ENCODE data around the gene MT1F. TPM values are rescaled to one million over a fixed set of nuclear protein-coding genes. Genes with fewer than 3 reads are reported as not detected.

Gene MT1F
- total RNA-seq, 1 experiment from 2014 or later = 2.4 TPM

DNA sequence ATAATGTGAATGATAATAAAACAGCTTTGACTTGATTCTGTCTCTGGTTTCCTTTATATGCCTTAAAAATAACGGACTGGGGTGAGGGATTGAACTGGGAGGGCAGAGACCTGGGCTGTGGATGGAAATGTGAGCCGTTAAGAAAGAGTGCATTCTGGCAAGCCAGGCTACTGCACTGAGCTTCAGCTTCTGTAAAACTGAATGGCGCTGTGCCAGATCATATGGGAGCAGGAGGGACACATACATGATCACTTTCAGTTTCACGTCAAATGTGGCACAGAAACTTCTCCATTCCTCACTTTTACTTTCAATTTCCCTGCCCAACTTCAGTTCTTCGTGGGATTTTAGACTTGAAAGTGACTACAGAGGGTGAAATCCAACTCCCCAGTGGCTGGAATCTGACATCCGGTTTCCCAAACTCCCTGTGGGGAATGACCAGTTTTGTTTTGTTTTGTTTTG lies 48.3 kb upstream of the MT1F start:
- TF ChIP-seq, protein P1, sequence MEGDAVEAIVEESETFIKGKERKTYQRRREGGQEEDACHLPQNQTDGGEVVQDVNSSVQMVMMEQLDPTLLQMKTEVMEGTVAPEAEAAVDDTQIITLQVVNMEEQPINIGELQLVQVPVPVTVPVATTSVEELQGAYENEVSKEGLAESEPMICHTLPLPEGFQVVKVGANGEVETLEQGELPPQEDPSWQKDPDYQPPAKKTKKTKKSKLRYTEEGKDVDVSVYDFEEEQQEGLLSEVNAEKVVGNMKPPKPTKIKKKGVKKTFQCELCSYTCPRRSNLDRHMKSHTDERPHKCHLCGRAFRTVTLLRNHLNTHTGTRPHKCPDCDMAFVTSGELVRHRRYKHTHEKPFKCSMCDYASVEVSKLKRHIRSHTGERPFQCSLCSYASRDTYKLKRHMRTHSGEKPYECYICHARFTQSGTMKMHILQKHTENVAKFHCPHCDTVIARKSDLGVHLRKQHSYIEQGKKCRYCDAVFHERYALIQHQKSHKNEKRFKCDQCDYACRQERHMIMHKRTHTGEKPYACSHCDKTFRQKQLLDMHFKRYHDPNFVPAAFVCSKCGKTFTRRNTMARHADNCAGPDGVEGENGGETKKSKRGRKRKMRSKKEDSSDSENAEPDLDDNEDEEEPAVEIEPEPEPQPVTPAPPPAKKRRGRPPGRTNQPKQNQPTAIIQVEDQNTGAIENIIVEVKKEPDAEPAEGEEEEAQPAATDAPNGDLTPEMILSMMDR (IDR thresholded peaks at IDR 0.05; ENCODE audit: unreplicated experiment) = no peak
- no peaks in the 10 kb centered on the region for H3K27me3 Mint-ChIP-seq (ENCODE audit: insufficient read depth, unreplicated experiment)

DNA sequence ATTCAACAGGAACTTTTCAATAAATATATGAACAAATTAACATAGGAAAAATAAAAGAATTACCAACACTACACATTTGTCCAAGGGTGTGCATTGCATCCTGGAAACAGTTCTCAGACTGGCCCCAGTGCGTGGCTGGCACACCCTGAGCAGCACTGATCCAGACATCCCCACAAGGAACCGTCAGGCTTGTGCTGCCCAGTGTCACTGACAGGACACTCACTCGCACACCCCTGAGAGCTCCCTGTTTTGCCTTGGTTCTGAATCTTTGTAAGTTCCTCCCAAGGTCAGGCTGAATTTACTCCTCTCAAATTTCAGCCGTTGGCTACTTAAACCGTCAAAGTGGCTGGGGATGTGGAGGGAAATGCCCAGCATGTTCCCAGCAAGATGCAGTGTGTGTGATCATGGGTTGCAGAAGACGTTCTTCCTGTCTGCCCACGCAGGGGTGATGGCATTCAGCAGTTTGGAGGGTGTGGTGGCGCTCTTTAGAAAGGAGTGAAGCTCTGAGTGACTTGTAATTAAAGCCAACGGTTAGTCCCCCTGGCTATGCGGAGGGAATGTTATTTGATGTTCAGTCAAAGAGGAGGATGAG lies 47.6 kb upstream of the MT1F start:
- Mint-ChIP-seq H3K4me3 (ENCODE audit: unreplicated experiment) (peak overlapping the region; percentile 93), H3K36me3 (ENCODE audit: insufficient read depth, unreplicated experiment) (peaks cover 7% of the 10 kb centered on the region), H3K4me1 (ENCODE audit: insufficient read depth, unreplicated experiment) (peaks cover 61% of the 10 kb centered on the region), H3K27ac (ENCODE audit: low read depth, unreplicated experiment) (peak overlapping the region; percentile 99), H3K27me3 (ENCODE audit: insufficient read depth, unreplicated experiment) (no peaks in the 10 kb centered on the region), H3K9me3 (ENCODE audit: unreplicated experiment) (no peaks in the 10 kb centered on the region)
- DNase-seq (ENCODE audit: unreplicated experiment) = peak; percentile 97
- POLR2A ChIA-PET = interaction anchor here (0.6 to 15.3 kb wide), 24 partner anchors 9 to 322 kb away, joined by 3 to 1404 read pairs (median 6); partner anchors contain the start of genes BBS2, HERPUD1, MT1B and MT1E
- no TSS peak for BruUV-seq (replicated peaks)
- TF ChIP-seq, protein P1 (IDR thresholded peaks at IDR 0.05; ENCODE audit: unreplicated experiment) = no peak
- CTCF ChIA-PET = interaction anchor here (0.9 to 1.5 kb wide), 4 partner anchors 9 to 73 kb away, joined by 3 to 5 read pairs (median 4); partner anchors contain the start of gene MT1E
- intact Hi-C loops (cut with micrococcal nuclease) = no loop called here

More for the DNA sequence above, 48.3 kb upstream of the MT1F start:
- Mint-ChIP-seq H3K4me1 (ENCODE audit: insufficient read depth, unreplicated experiment) (peaks cover 59% of the 10 kb centered on the region), H3K27ac (ENCODE audit: low read depth, unreplicated experiment) (peak overlapping the region; percentile 99), H3K4me3 (ENCODE audit: unreplicated experiment) (peak overlapping the region; percentile 93), H3K9me3 (ENCODE audit: unreplicated experiment) (no peaks in the 10 kb centered on the region), H3K36me3 (ENCODE audit: insufficient read depth, unreplicated experiment) (peaks cover 7% of the 10 kb centered on the region)
- TSS peak; percentile 85 for BruUV-seq (replicated peaks)
- CTCF ChIA-PET = interaction anchor here (1.5 kb wide), 2 partner anchors 33 to 73 kb away, joined by 4 to 5 read pairs; no protein-coding TSS in a partner anchor
- intact Hi-C loops (cut with micrococcal nuclease) = loop anchor here (5.0 kb wide), 1 partner anchor 33 kb away; no protein-coding TSS in a partner anchor
- DNase-seq (ENCODE audit: unreplicated experiment) = peak; percentile 84
- POLR2A ChIA-PET = interaction anchor here (0.7 to 15.3 kb wide), 22 partner anchors 8 to 669 kb away, joined by 3 to 1404 read pairs (median 6); partner anchors contain the start of genes BBS2, HERPUD1, MT1B and MT1E

- H3K27me3 Mint-ChIP-seq (ENCODE audit: insufficient read depth, unreplicated experiment) = no peaks in the 10 kb centered on the region
- no peak for DNase-seq (ENCODE audit: unreplicated experiment)
- peak overlapping the region; percentile 93 for H3K4me3 Mint-ChIP-seq (ENCODE audit: unreplicated experiment)
- intact Hi-C loops (cut with micrococcal nuclease) = no loop called here
- H3K36me3 Mint-ChIP-seq (ENCODE audit: insufficient read depth, unreplicated experiment) = peaks cover 7% of the 10 kb centered on the region
- peaks cover 62% of the 10 kb centered on the region for H3K4me1 Mint-ChIP-seq (ENCODE audit: insufficient read depth, unreplicated experiment)
- peak overlapping the region; percentile 99 for H3K27ac Mint-ChIP-seq (ENCODE audit: low read depth, unreplicated experiment)
- BruUV-seq (replicated peaks) = no TSS peak
- POLR2A ChIA-PET = interaction anchor here (0.8 to 15.3 kb wide), 20 partner anchors 10 to 198 kb away, joined by 3 to 1404 read pairs (median 7); partner anchors contain the start of genes BBS2, MT1B, MT1E and MT1F
- H3K9me3 Mint-ChIP-seq (ENCODE audit: unreplicated experiment) = no peaks in the 10 kb centered on the region
- TF ChIP-seq, protein P1 (IDR thresholded peaks at IDR 0.05; ENCODE audit: unreplicated experiment) = no peak
- CTCF ChIA-PET = interaction anchor here (0.6 to 1.5 kb wide), 6 partner anchors 10 to 331 kb away, joined by 3 to 5 read pairs (median 4); partner anchors contain the start of gene MT1E
Observed at GRCh38 chr16:56610609-56611111, 47.1 kb upstream of the MT1F start.

GRCh38 chr16:56611281-56611833 lies 46.4 kb upstream of the MT1F start:
- TF ChIP-seq, protein P1 (IDR thresholded peaks at IDR 0.05; ENCODE audit: unreplicated experiment) = no peak
- Mint-ChIP-seq H3K36me3 (ENCODE audit: insufficient read depth, unreplicated experiment) (peaks cover 7% of the 10 kb centered on the region), H3K27ac (ENCODE audit: low read depth, unreplicated experiment) (peak overlapping the region; percentile 99), H3K27me3 (ENCODE audit: insufficient read depth, unreplicated experiment) (no peaks in the 10 kb centered on the region), H3K4me1 (ENCODE audit: insufficient read depth, unreplicated experiment) (peaks cover 55% of the 10 kb centered on the region), H3K4me3 (ENCODE audit: unreplicated experiment) (peak overlapping the region; percentile 93), H3K9me3 (ENCODE audit: unreplicated experiment) (no peaks in the 10 kb centered on the region)
- POLR2A ChIA-PET = interaction anchor here (1.0 to 15.3 kb wide), 13 partner anchors 10 to 574 kb away, joined by 3 to 1404 read pairs (median 22); partner anchors contain the start of genes BBS2, MT1B, MT1E and MT1X
- intact Hi-C loops (cut with micrococcal nuclease) = no loop called here
- no TSS peak for BruUV-seq (replicated peaks)
- peak; percentile 52 for DNase-seq (ENCODE audit: unreplicated experiment)
- CTCF ChIA-PET = interaction anchor here (0.6 to 1.3 kb wide), 8 partner anchors 8 to 331 kb away, joined by 3 to 6 read pairs (median 4); partner anchors contain the start of gene MT1E

Measured in MCF 10A (cell line).